HL-60 (cell line): Measurements from ENCODE around the gene ADAMTS17.

ENCODE experiments used
- CTCF ChIP-seq: IDR thresholded peaks from one replicate; pipeline ENCODE4 v1.5.1; 2011; ENCODE audit warnings: low read length, control low read depth, inconsistent platforms; ENCODE audit not compliant: insufficient read depth
- TF ChIP-seq, protein P1 (sequence below): IDR thresholded peaks from 2 replicates; pipeline ENCODE4 v1.6.1; 2012; ENCODE audit warnings: low read depth; ENCODE audit not compliant: insufficient replicate concordance

- no peak for TF ChIP-seq CTCF
- TF ChIP-seq, protein P1, sequence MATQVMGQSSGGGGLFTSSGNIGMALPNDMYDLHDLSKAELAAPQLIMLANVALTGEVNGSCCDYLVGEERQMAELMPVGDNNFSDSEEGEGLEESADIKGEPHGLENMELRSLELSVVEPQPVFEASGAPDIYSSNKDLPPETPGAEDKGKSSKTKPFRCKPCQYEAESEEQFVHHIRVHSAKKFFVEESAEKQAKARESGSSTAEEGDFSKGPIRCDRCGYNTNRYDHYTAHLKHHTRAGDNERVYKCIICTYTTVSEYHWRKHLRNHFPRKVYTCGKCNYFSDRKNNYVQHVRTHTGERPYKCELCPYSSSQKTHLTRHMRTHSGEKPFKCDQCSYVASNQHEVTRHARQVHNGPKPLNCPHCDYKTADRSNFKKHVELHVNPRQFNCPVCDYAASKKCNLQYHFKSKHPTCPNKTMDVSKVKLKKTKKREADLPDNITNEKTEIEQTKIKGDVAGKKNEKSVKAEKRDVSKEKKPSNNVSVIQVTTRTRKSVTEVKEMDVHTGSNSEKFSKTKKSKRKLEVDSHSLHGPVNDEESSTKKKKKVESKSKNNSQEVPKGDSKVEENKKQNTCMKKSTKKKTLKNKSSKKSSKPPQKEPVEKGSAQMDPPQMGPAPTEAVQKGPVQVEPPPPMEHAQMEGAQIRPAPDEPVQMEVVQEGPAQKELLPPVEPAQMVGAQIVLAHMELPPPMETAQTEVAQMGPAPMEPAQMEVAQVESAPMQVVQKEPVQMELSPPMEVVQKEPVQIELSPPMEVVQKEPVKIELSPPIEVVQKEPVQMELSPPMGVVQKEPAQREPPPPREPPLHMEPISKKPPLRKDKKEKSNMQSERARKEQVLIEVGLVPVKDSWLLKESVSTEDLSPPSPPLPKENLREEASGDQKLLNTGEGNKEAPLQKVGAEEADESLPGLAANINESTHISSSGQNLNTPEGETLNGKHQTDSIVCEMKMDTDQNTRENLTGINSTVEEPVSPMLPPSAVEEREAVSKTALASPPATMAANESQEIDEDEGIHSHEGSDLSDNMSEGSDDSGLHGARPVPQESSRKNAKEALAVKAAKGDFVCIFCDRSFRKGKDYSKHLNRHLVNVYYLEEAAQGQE, result no peak
Measured at GRCh38 chr15:100298257-100298656, 43.5 kb downstream of the ADAMTS17 start.
